Measurements from ENCODE around the gene APOL6. TPM values are rescaled to one million over a fixed set of nuclear protein-coding genes. Genes with fewer than 3 reads are reported as not detected.

APOL6 gene
- total and polyA plus RNA-seq, 2 of the 13 experiments (the other 11 are each of a cell fraction or from before 2014, with no cell fraction given) = 5.2 to 7.5 TPM

GRCh38 chr22:35648066-35649025 is at the start of gene APOL6 (continued):
- TF ChIP-seq KDM2A (CRISPR knock-in tag; IDR thresholded peaks at IDR 0.05; ENCODE audit: borderline replicate concordance, low read depth) = peak; percentile 37; the same call in 1 of the 2 replicates
- peak; percentile 66; the same call in 1 of the 2 replicates for TF ChIP-seq KMT2B (CRISPR knock-in tag; IDR thresholded peaks at IDR 0.05)
- TF ChIP-seq ZNF652 (CRISPR knock-in tag; IDR thresholded peaks at IDR 0.05; ENCODE audit: borderline replicate concordance, low read depth) = peak; percentile 91
- TF ChIP-seq RCOR2 (CRISPR knock-in tag; IDR thresholded peaks at IDR 0.05) = 0 out of 2 replicates have a peak, but pooled peaks have one; percentile 15
- TF ChIP-seq NR2C2 (CRISPR knock-in tag; IDR thresholded peaks at IDR 0.05; ENCODE audit: borderline replicate concordance) = peak; percentile 63
- peak; percentile 63 for TF ChIP-seq SALL1 (CRISPR knock-in tag; IDR thresholded peaks at IDR 0.05)
- TF ChIP-seq ZNF713 (CRISPR knock-in tag; IDR thresholded peaks at IDR 0.05) = no peak
- TF ChIP-seq ZNF350 (CRISPR knock-in tag; IDR thresholded peaks at IDR 0.05; ENCODE audit: borderline replicate concordance, low read depth) = peak; percentile 34; the same call in 1 of the 2 replicates
- TF ChIP-seq ZSCAN31 (CRISPR knock-in tag; IDR thresholded peaks at IDR 0.05; ENCODE audit: low read depth) = peak; percentile 59; the same call in 1 of the 2 replicates
- TF ChIP-seq ZGPAT (CRISPR knock-in tag; IDR thresholded peaks at IDR 0.05) = peak; percentile 63
- TF ChIP-seq ZNF335 (CRISPR knock-in tag; IDR thresholded peaks at IDR 0.05) = 0 out of 2 replicates have a peak, but pooled peaks have one; percentile 47
- peak; percentile 70 for TF ChIP-seq HNF4G (IDR thresholded peaks at IDR 0.05; ENCODE audit: borderline replicate concordance, low read depth, low read length)
- 0 out of 2 replicates have a peak, but pooled peaks have one; percentile 12 for TF ChIP-seq HNF4G (CRISPR knock-in tag; IDR thresholded peaks at IDR 0.05; ENCODE audit: borderline replicate concordance, low read depth)
- TF ChIP-seq ZNF292 (CRISPR knock-in tag; IDR thresholded peaks at IDR 0.05; ENCODE audit: borderline replicate concordance, low read depth) = no peak; the same call in 1 of the 2 replicates
- TF ChIP-seq SMAD3 (CRISPR knock-in tag; IDR thresholded peaks at IDR 0.05) = 0 out of 2 replicates have a peak, but pooled peaks have one; percentile 33
- TF ChIP-seq ELF3 (CRISPR knock-in tag; IDR thresholded peaks at IDR 0.05) = peak; percentile 74
- peak; percentile 56; the same call in 1 of the 2 replicates for TF ChIP-seq PHF20 (CRISPR knock-in tag; IDR thresholded peaks at IDR 0.05)
- no peak for TF ChIP-seq JARID2 (CRISPR knock-in tag; IDR thresholded peaks at IDR 0.05; ENCODE audit: insufficient replicate concordance)
